Stomach (tissue), 4 donors: ENCODE results near the gene FAM98B.

ENCODE experiments used
- CTCF ChIP-seq, 7 experiments: fragments of 450-650 bp in 4 of 7; fragments of 200-600 bp in 3 of 7; sonication (generic) in 3 of 7; IDR thresholded peaks; one replicate each; pipeline ENCODE4 v1.5.1; 2016 to 2019; ENCODE audit warnings: antibody characterized with exemption in 7 of 7, control low read depth in 2 of 7, mild to moderate bottlenecking in 1 of 7
- POLR2A ChIP-seq, 4 donors: fragments of 450-650 bp; IDR thresholded peaks; one replicate each; pipeline ENCODE4 v1.6.1; 2016; ENCODE audit warnings: antibody characterized with exemption in 4 of 4, control low read depth in 2 of 4, mild to moderate bottlenecking in 1 of 4, moderate library complexity in 1 of 4
- POLR2AphosphoS5 ChIP-seq, 3 donors: sonication (generic); formaldehyde crosslinking; IDR thresholded peaks; one replicate each; pipeline ENCODE4 v1.6.1; 2016; ENCODE audit warnings: antibody characterized with exemption in 3 of 3

- TF ChIP-seq POLR2A (IDR thresholded peaks at IDR 0.05), result no peak
- TF ChIP-seq CTCF (IDR thresholded peaks at IDR 0.05), result no peak
- no peak for TF ChIP-seq POLR2AphosphoS5 (IDR thresholded peaks at IDR 0.05)
These were observed 70.2 kb downstream of the FAM98B start for GRCh38 chr15:38524156-38524555.
